ENCODE measurements around the gene AUTS2. TPM values are rescaled to one million over a fixed set of nuclear protein-coding genes. Genes with fewer than 3 reads are reported as not detected.

Gene AUTS2
- polyA plus RNA-seq, 1 experiment, result 0.54 TPM

- DNase-seq (ENCODE audit: low read depth), result no peak
- CTCF ChIA-PET, result no interaction called here
- TF ChIP-seq CTCF (IDR thresholded peaks at IDR 0.05; ENCODE audit: insufficient read depth, low read depth, low read length), result no peak
- Histone ChIP-seq H3K4me3 (ENCODE audit: low read depth, low read length) (no peak overlapping the region), H3K36me3 (ENCODE audit: control insufficient read depth, insufficient read depth, low read length) (no peaks in the 10 kb centered on the region), H3K27me3 (ENCODE audit: control insufficient read depth, insufficient read depth, low read length) (no peaks in the 10 kb centered on the region)
- POLR2A ChIA-PET, result no interaction called here
These were observed 410.2 kb downstream of the AUTS2 start for GRCh38 chr7:70008466-70008865.

GRCh38 chr7:70014472-70015177, 416.4 kb downstream of the AUTS2 start:
- TF ChIP-seq CTCF (IDR thresholded peaks at IDR 0.05; ENCODE audit: insufficient read depth, low read depth, low read length), result no peak
- Histone ChIP-seq H3K36me3 (ENCODE audit: control insufficient read depth, insufficient read depth, low read length) (no peaks in the 10 kb centered on the region), H3K27me3 (ENCODE audit: control insufficient read depth, insufficient read depth, low read length) (no peaks in the 10 kb centered on the region), H3K4me3 (ENCODE audit: low read depth, low read length) (no peak overlapping the region)
- ChIA-PET POLR2A (no interaction called here), CTCF (no interaction called here)
- no peak for DNase-seq (ENCODE audit: low read depth)

- ChIA-PET CTCF (no interaction called here), POLR2A (no interaction called here)
- no peaks in the 10 kb centered on the region for H3K27me3 ChIP-seq (ENCODE audit: control insufficient read depth, insufficient read depth, low read length)
- H3K4me3 ChIP-seq (ENCODE audit: low read depth, low read length), result no peak overlapping the region
- no peak for TF ChIP-seq CTCF (IDR thresholded peaks at IDR 0.05; ENCODE audit: insufficient read depth, low read depth, low read length)
- no peak for DNase-seq (ENCODE audit: low read depth)
- H3K36me3 ChIP-seq (ENCODE audit: control insufficient read depth, insufficient read depth, low read length), result no peaks in the 10 kb centered on the region
These were observed 417.1 kb downstream of the AUTS2 start for GRCh38 chr7:70015353-70015752.

- ChIA-PET POLR2A (no interaction called here), CTCF (interaction anchor here (0.6 kb wide), 1 partner anchor 192 kb away, joined by 4 read pairs; no protein-coding TSS in a partner anchor)
- Histone ChIP-seq H3K36me3 (ENCODE audit: control insufficient read depth, insufficient read depth, low read length) (no peaks in the 10 kb centered on the region), H3K27me3 (ENCODE audit: control insufficient read depth, insufficient read depth, low read length) (no peaks in the 10 kb centered on the region), H3K4me3 (ENCODE audit: low read depth, low read length) (no peak overlapping the region)
- TF ChIP-seq CTCF (IDR thresholded peaks at IDR 0.05; ENCODE audit: insufficient read depth, low read depth, low read length), result no peak
- no peak for DNase-seq (ENCODE audit: low read depth)
These were observed 417.9 kb downstream of the AUTS2 start for GRCh38 chr7:70016044-70016770.

- Histone ChIP-seq H3K27me3 (ENCODE audit: control insufficient read depth, insufficient read depth, low read length) (no peaks in the 10 kb centered on the region), H3K36me3 (ENCODE audit: control insufficient read depth, insufficient read depth, low read length) (no peaks in the 10 kb centered on the region), H3K4me3 (ENCODE audit: low read depth, low read length) (no peak overlapping the region)
- no peak for TF ChIP-seq CTCF (IDR thresholded peaks at IDR 0.05; ENCODE audit: insufficient read depth, low read depth, low read length)
- ChIA-PET CTCF (no interaction called here), POLR2A (no interaction called here)
- DNase-seq (ENCODE audit: low read depth), result no peak
These were observed 419.1 kb downstream of the AUTS2 start for GRCh38 chr7:70017357-70017756.

All from BJ (cell line).